ENCODE measurements around the gene KDM6A.
"Not testable (repeated sequence)": the region's sequence is repeated elsewhere in the genome, so short reads cannot be mapped to it uniquely, and the experiment has no call there.

Gene KDM6A

GRCh38 chrX:44889824-44890223 is 16.8 kb downstream of the KDM6A start:
- no peaks in the 10 kb centered on the region for H3K27me3 ChIP-seq (ENCODE audit: control insufficient read depth, insufficient read depth, low read length, poor library complexity, severe bottlenecking)
- no peaks in the 10 kb centered on the region for H3K36me3 ChIP-seq (ENCODE audit: control insufficient read depth, insufficient read depth, low read length)
- no peaks in the 10 kb centered on the region for H3K9me3 ChIP-seq (ENCODE audit: control insufficient read depth, low read length)
- no peak overlapping the region for H3K4me3 ChIP-seq (ENCODE audit: insufficient read depth, low read depth, low read length)
- no peak overlapping the region for H3K27ac ChIP-seq (ENCODE audit: insufficient read depth, low read depth, low read length, poor library complexity, severe bottlenecking)
- no peaks in the 10 kb centered on the region for H3K4me1 ChIP-seq (ENCODE audit: control insufficient read depth, insufficient read depth, low read length)
- WGBS, 2 experiments = no CpG with 5 or more reads among the region's 1 CpG

GRCh38 chrX:44890247-44890646 is 17.3 kb downstream of the KDM6A start:
- Histone ChIP-seq H3K27me3 (ENCODE audit: control insufficient read depth, insufficient read depth, low read length, poor library complexity, severe bottlenecking) (no peaks in the 10 kb centered on the region), H3K36me3 (ENCODE audit: control insufficient read depth, insufficient read depth, low read length) (no peaks in the 10 kb centered on the region), H3K27ac (ENCODE audit: insufficient read depth, low read depth, low read length, poor library complexity, severe bottlenecking) (no peak overlapping the region), H3K4me1 (ENCODE audit: control insufficient read depth, insufficient read depth, low read length) (no peaks in the 10 kb centered on the region), H3K9me3 (ENCODE audit: control insufficient read depth, low read length) (no peaks in the 10 kb centered on the region), H3K4me3 (ENCODE audit: insufficient read depth, low read depth, low read length) (no peak overlapping the region)
- 93% methylated on average over 3 of the region's 3 CpGs; no CpG with 5 or more reads in 1 of the 2 experiments for WGBS, 2 experiments

- not testable (repeated sequence) for H3K9me3 ChIP-seq (ENCODE audit: control insufficient read depth, low read length); H3K4me3 ChIP-seq (ENCODE audit: insufficient read depth, low read depth, low read length); H3K36me3 ChIP-seq (ENCODE audit: control insufficient read depth, insufficient read depth, low read length); H3K27ac ChIP-seq (ENCODE audit: insufficient read depth, low read depth, low read length, poor library complexity, severe bottlenecking); H3K4me1 ChIP-seq (ENCODE audit: control insufficient read depth, insufficient read depth, low read length); H3K27me3 ChIP-seq (ENCODE audit: control insufficient read depth, insufficient read depth, low read length, poor library complexity, severe bottlenecking)
- 88 to 95% methylated on average over 6 to 9 of the region's 10 CpGs for WGBS, 2 experiments
Measured at GRCh38 chrX:44890687-44891086, 17.7 kb downstream of the KDM6A start.

- H3K4me3 ChIP-seq (ENCODE audit: insufficient read depth, low read depth, low read length) = no peak overlapping the region
- H3K4me1 ChIP-seq (ENCODE audit: control insufficient read depth, insufficient read depth, low read length) = no peaks in the 10 kb centered on the region
- H3K9me3 ChIP-seq (ENCODE audit: control insufficient read depth, low read length) = no peaks in the 10 kb centered on the region
- no peak overlapping the region for H3K27ac ChIP-seq (ENCODE audit: insufficient read depth, low read depth, low read length, poor library complexity, severe bottlenecking)
- H3K36me3 ChIP-seq (ENCODE audit: control insufficient read depth, insufficient read depth, low read length) = no peaks in the 10 kb centered on the region
- no peaks in the 10 kb centered on the region for H3K27me3 ChIP-seq (ENCODE audit: control insufficient read depth, insufficient read depth, low read length, poor library complexity, severe bottlenecking)
- 98 to 99% methylated on average over 6 of the region's 6 CpGs for WGBS, 2 experiments
Measured at GRCh38 chrX:44891642-44892041, 18.7 kb downstream of the KDM6A start.

GRCh38 chrX:44896876-44897186 is 23.8 kb downstream of the KDM6A start:
- Histone ChIP-seq H3K4me1 (ENCODE audit: control insufficient read depth, insufficient read depth, low read length) (no peaks in the 10 kb centered on the region), H3K4me3 (ENCODE audit: insufficient read depth, low read depth, low read length) (no peak overlapping the region), H3K36me3 (ENCODE audit: control insufficient read depth, insufficient read depth, low read length) (no peaks in the 10 kb centered on the region), H3K27me3 (ENCODE audit: control insufficient read depth, insufficient read depth, low read length, poor library complexity, severe bottlenecking) (no peaks in the 10 kb centered on the region), H3K27ac (ENCODE audit: insufficient read depth, low read depth, low read length, poor library complexity, severe bottlenecking) (no peak overlapping the region), H3K9me3 (ENCODE audit: control insufficient read depth, low read length) (no peaks in the 10 kb centered on the region)
- WGBS, 2 experiments = 89 to 100% methylated on average over 1 of the region's 2 CpGs

- Histone ChIP-seq H3K36me3 (ENCODE audit: control insufficient read depth, insufficient read depth, low read length) (no peaks in the 10 kb centered on the region), H3K9me3 (ENCODE audit: control insufficient read depth, low read length) (no peaks in the 10 kb centered on the region), H3K4me1 (ENCODE audit: control insufficient read depth, insufficient read depth, low read length) (no peaks in the 10 kb centered on the region), H3K4me3 (ENCODE audit: insufficient read depth, low read depth, low read length) (no peak overlapping the region), H3K27ac (ENCODE audit: insufficient read depth, low read depth, low read length, poor library complexity, severe bottlenecking) (no peak overlapping the region), H3K27me3 (ENCODE audit: control insufficient read depth, insufficient read depth, low read length, poor library complexity, severe bottlenecking) (no peaks in the 10 kb centered on the region)
- 89 to 95% methylated on average over 2 of the region's 2 CpGs for WGBS, 2 experiments
Measured at GRCh38 chrX:44897539-44897938, 24.6 kb downstream of the KDM6A start.

GRCh38 chrX:44898411-44899221 is 25.6 kb downstream of the KDM6A start:
- H3K27me3 ChIP-seq (ENCODE audit: control insufficient read depth, insufficient read depth, low read length, poor library complexity, severe bottlenecking) = no peaks in the 10 kb centered on the region
- 64 to 83% methylated on average over 3 of the region's 3 CpGs for WGBS, 2 experiments

GRCh38 chrX:44899946-44900345 is 27.0 kb downstream of the KDM6A start:
- WGBS, 2 experiments = 87 to 100% methylated on average over 3 of the region's 4 CpGs
- Histone ChIP-seq H3K36me3 (ENCODE audit: control insufficient read depth, insufficient read depth, low read length) (no peaks in the 10 kb centered on the region), H3K4me1 (ENCODE audit: control insufficient read depth, insufficient read depth, low read length) (peaks cover 5% of the 10 kb centered on the region), H3K27ac (ENCODE audit: insufficient read depth, low read depth, low read length, poor library complexity, severe bottlenecking) (no peak overlapping the region), H3K27me3 (ENCODE audit: control insufficient read depth, insufficient read depth, low read length, poor library complexity, severe bottlenecking) (no peaks in the 10 kb centered on the region), H3K4me3 (ENCODE audit: insufficient read depth, low read depth, low read length) (no peak overlapping the region), H3K9me3 (ENCODE audit: control insufficient read depth, low read length) (no peaks in the 10 kb centered on the region)

More at GRCh38 chrX:44898411-44899221, 25.6 kb downstream of the KDM6A start:
- no peak overlapping the region for H3K27ac ChIP-seq (ENCODE audit: insufficient read depth, low read depth, low read length, poor library complexity, severe bottlenecking)
- H3K4me1 ChIP-seq (ENCODE audit: control insufficient read depth, insufficient read depth, low read length) = no peaks in the 10 kb centered on the region
- H3K36me3 ChIP-seq (ENCODE audit: control insufficient read depth, insufficient read depth, low read length) = no peaks in the 10 kb centered on the region
- no peak overlapping the region for H3K4me3 ChIP-seq (ENCODE audit: insufficient read depth, low read depth, low read length)
- H3K9me3 ChIP-seq (ENCODE audit: control insufficient read depth, low read length) = no peaks in the 10 kb centered on the region

- H3K27me3 ChIP-seq (ENCODE audit: control insufficient read depth, insufficient read depth, low read length, poor library complexity, severe bottlenecking) = no peaks in the 10 kb centered on the region
- H3K4me1 ChIP-seq (ENCODE audit: control insufficient read depth, insufficient read depth, low read length) = peaks cover 5% of the 10 kb centered on the region
- no peak overlapping the region for H3K27ac ChIP-seq (ENCODE audit: insufficient read depth, low read depth, low read length, poor library complexity, severe bottlenecking)
- no peaks in the 10 kb centered on the region for H3K36me3 ChIP-seq (ENCODE audit: control insufficient read depth, insufficient read depth, low read length)
- WGBS, 2 experiments = 95% methylated on average over 3 of the region's 4 CpGs; no CpG with 5 or more reads in 1 of the 2 experiments
- no peaks in the 10 kb centered on the region for H3K9me3 ChIP-seq (ENCODE audit: control insufficient read depth, low read length)
- H3K4me3 ChIP-seq (ENCODE audit: insufficient read depth, low read depth, low read length) = no peak overlapping the region
Measured at GRCh38 chrX:44903107-44903506, 30.1 kb downstream of the KDM6A start.

GRCh38 chrX:44903830-44904530 is 31.0 kb downstream of the KDM6A start:
- Histone ChIP-seq H3K27me3 (ENCODE audit: control insufficient read depth, insufficient read depth, low read length, poor library complexity, severe bottlenecking) (no peaks in the 10 kb centered on the region), H3K27ac (ENCODE audit: insufficient read depth, low read depth, low read length, poor library complexity, severe bottlenecking) (peak overlapping the region; percentile 50), H3K36me3 (ENCODE audit: control insufficient read depth, insufficient read depth, low read length) (no peaks in the 10 kb centered on the region), H3K4me3 (ENCODE audit: insufficient read depth, low read depth, low read length) (no peak overlapping the region), H3K4me1 (ENCODE audit: control insufficient read depth, insufficient read depth, low read length) (peaks cover 5% of the 10 kb centered on the region), H3K9me3 (ENCODE audit: control insufficient read depth, low read length) (no peaks in the 10 kb centered on the region)
- WGBS, 2 experiments = 63 to 70% methylated on average over 3 of the region's 4 CpGs
